Mucosa of descending colon (tissue), 3 donors: Measurements from ENCODE around the gene TMEM181. TPM values are rescaled to one million over a fixed set of nuclear protein-coding genes. Genes with fewer than 3 reads are reported as not detected.

Source experiments
- ATAC-seq: fragments of 200-7000 bp; cut with Tn5 transposase; one replicate; pipeline ENCODE4 v1.9.1; 2020; ENCODE audit warnings: mild to moderate bottlenecking, moderate library complexity
- DNase-seq, 3 donors: peaks; one replicate each; pipeline ENCODE4 v3.0.0-alpha.2; 2020
- H3K36me3 ChIP-seq: fragments of 200-600 bp; one replicate; pipeline ENCODE4 v1.8.0; 2021; ENCODE audit warnings: low read depth, mild to moderate bottlenecking
- H3K4me1 ChIP-seq: fragments of 200-600 bp; one replicate; pipeline ENCODE4 v1.8.0; 2021; ENCODE audit warnings: low read depth, mild to moderate bottlenecking
- H3K4me3 ChIP-seq: fragments of 200-600 bp; one replicate; pipeline ENCODE4 v1.8.0; 2021; ENCODE audit warnings: mild to moderate bottlenecking
- H3K9me3 ChIP-seq: fragments of 200-600 bp; one replicate; pipeline ENCODE4 v1.8.0; 2021; ENCODE audit warnings: mild to moderate bottlenecking
- CTCF ChIP-seq: fragments of 200-600 bp; IDR thresholded peaks from one replicate; pipeline ENCODE4 v1.8.0; 2022; ENCODE audit warnings: antibody characterized with exemption, mild to moderate bottlenecking
- intact Hi-C, 2 donors: fragments of 100-400 bp; cut with DNase I in 1 of 2; cut with micrococcal nuclease in 1 of 2; formaldehyde crosslinking; loops; one replicate each; pipeline versions ENCODE4 v1.11.0 to v1.11.1; 2022; cut with DNase I, micrococcal nuclease
- total RNA-seq, 3 donors: library from RNA; stranded (reverse); fragmentation: NEBNext Ultra II Directional in 2 of 3; extraction: Animal tissue kit (Norgen Biotek cat#: 25700) in 2 of 3; gene quantifications; one replicate each; pipeline versions ENCODE4 v1.2.1 to v1.2.4, GENCODE V29; 2021 to 2023
- donor health status: DM: no; HTN: no; CAD: no; lungs with moderate emphysema.
- donor health status: DM: no; HTN: no; CAD: no.
- donor health status: DM: no; HTN: yes; CAD: no.

The TMEM181 gene
- total RNA-seq, 3 donors from 2014 or later: 35.7 to 47.8 (median 39.4) TPM

GRCh38 chr6:158619922-158620801 lies 60.3 kb downstream of the TMEM181 start:
- TF ChIP-seq CTCF: no peak
- Histone ChIP-seq H3K4me1 (peaks cover 6% of the 10 kb centered on the region), H3K9me3 (no peaks in the 10 kb centered on the region), H3K36me3 (peaks cover 6% of the 10 kb centered on the region), H3K4me3 (no peak overlapping the region)
- peak in 1 of 3 donors; percentile 27 for DNase-seq
- ATAC-seq: peak; percentile 88
- intact Hi-C loops: no loop called here

GRCh38 chr6:158620963-158621693 lies 61.2 kb downstream of the TMEM181 start:
- ATAC-seq (no peak), DNase-seq (peak in 1 of 3 donors; percentile 13)
- H3K4me1 ChIP-seq: peaks cover 6% of the 10 kb centered on the region
- TF ChIP-seq CTCF: no peak
- H3K9me3 ChIP-seq: no peaks in the 10 kb centered on the region
- peaks cover 6% of the 10 kb centered on the region for H3K36me3 ChIP-seq
- intact Hi-C loops: no loop called here
- no peak overlapping the region for H3K4me3 ChIP-seq

- intact Hi-C loops: no loop called here
- TF ChIP-seq CTCF: no peak
- no peak for ATAC-seq
- Histone ChIP-seq H3K4me3 (no peak overlapping the region), H3K9me3 (no peaks in the 10 kb centered on the region), H3K4me1 (peaks cover 6% of the 10 kb centered on the region), H3K36me3 (peaks cover 6% of the 10 kb centered on the region)
- peak in 1 of 3 donors; percentile 31 for DNase-seq
These were observed 62.0 kb downstream of the TMEM181 start for GRCh38 chr6:158621694-158622544.

- DNase-seq (no peak), ATAC-seq (no peak)
- Histone ChIP-seq H3K4me3 (no peak overlapping the region), H3K9me3 (no peaks in the 10 kb centered on the region), H3K36me3 (peaks cover 6% of the 10 kb centered on the region), H3K4me1 (peaks cover 6% of the 10 kb centered on the region)
- intact Hi-C loops: no loop called here
- TF ChIP-seq CTCF: no peak
These were observed 62.8 kb downstream of the TMEM181 start for GRCh38 chr6:158622545-158623190.
